K562 (cell line): Measurements from ENCODE around the gene PRR36. TPM values are rescaled to one million over a fixed set of nuclear protein-coding genes. Genes with fewer than 3 reads are reported as not detected.

ENCODE experiments used
- ATAC-seq: fragments of 200-7000 bp; cut with Tn5 transposase; 3 replicates; pipeline ENCODE4 v1.9.1; 2020; ENCODE audit warnings: moderate library complexity
- BruUV-seq: library from RNA; stranded (reverse); fragments of 400-500 nt; replicated peaks from 2 replicates; lab custom pipeline; 2021; lab: Mats Ljungman, UMichigan
- CTCF ChIA-PET: fragments of 300-600 bp; formaldehyde crosslinking; extraction: SDS; loops from one replicate; lab custom pipeline; 2021; ENCODE audit warnings: low intra/inter-chr PET ratio; lab: Yijun Ruan, JAX
- POLR2A ChIA-PET: fragments of 300-600, 350-650 bp; sonication (Branson Sonifier 250); formaldehyde crosslinking; extraction: SDS; loops from one replicate; lab custom pipeline; 2021; ENCODE audit warnings: antibody characterized with exemption, inconsistent platforms; lab: Yijun Ruan, JAX
- DNase-seq, 4 experiments: peaks; one replicate each; pipeline versions ENCODE4 v3.0.0 to v3.0.0-alpha.2; 2011 to 2018; ENCODE audit warnings: low spot score in 3 of 4, mixed read lengths in 3 of 4; ENCODE audit errors: extremely low read depth in 1 of 4
- FAIRE-seq: peaks from 2 replicates; lab custom pipeline; 2011; peaks lifted over from hg19 to GRCh38; lab: Jason Lieb, UNC
- H2AFZ ChIP-seq: 2 replicates; pipeline ENCODE4 v1.6.0; 2011; ENCODE audit warnings: low read depth, low read length, control low read depth, inconsistent platforms
- H3K27ac ChIP-seq: fragments of 200-600 bp; 3 replicates; pipeline ENCODE4 v1.8.0; 2011; ENCODE audit warnings: low read depth, mild to moderate bottlenecking, control low read depth, inconsistent platforms, low read length, moderate library complexity, mixed read lengths; ENCODE audit errors: extremely low read depth
- H3K27me3 ChIP-seq, 2 experiments: fragments of 300-600 bp in 1 of 2; 2 replicates in 1 of 2; 3 replicates in 1 of 2; pipeline versions ENCODE4 v1.6.0 to v1.8.0; 2011; ENCODE audit warnings: inconsistent platforms in 2 of 2, low read length in 2 of 2, mild to moderate bottlenecking in 1 of 2, mixed read lengths in 1 of 2, moderate library complexity in 1 of 2; ENCODE audit not compliant: control insufficient read depth in 2 of 2, insufficient read depth in 2 of 2
- H3K36me3 ChIP-seq: fragments of 300-600 bp; 3 replicates; pipeline ENCODE4 v1.8.0; 2011; ENCODE audit warnings: mild to moderate bottlenecking, low read length, inconsistent platforms; ENCODE audit not compliant: control insufficient read depth, insufficient read depth
- H3K4me1 ChIP-seq, 2 experiments: fragments of 200-600 bp in 1 of 2; replicated peaks in 1 of 2; 2 replicates in 1 of 2; 3 replicates in 1 of 2; pipeline versions ENCODE4 v1.5.1 to v1.8.0; 2011; ENCODE audit warnings: inconsistent platforms in 2 of 2, low read length in 2 of 2, mild to moderate bottlenecking in 1 of 2, mixed read lengths in 1 of 2, moderate library complexity in 1 of 2; ENCODE audit not compliant: control insufficient read depth in 2 of 2, insufficient read depth in 2 of 2
- H3K4me2 ChIP-seq: 2 replicates; pipeline ENCODE4 v1.6.1; 2011; ENCODE audit warnings: low read length, control low read depth, inconsistent platforms, mixed read lengths; ENCODE audit not compliant: insufficient read depth
- H3K4me3 ChIP-seq: fragments of 200-600 bp; sonication (generic), shearing (Covaris generic); 2 replicates; pipeline ENCODE4 v1.5.1; 2016; ENCODE audit warnings: control low read depth, inconsistent platforms
- H3K79me2 ChIP-seq: fragments of 200-600 bp; 3 replicates; pipeline ENCODE4 v1.8.0; 2011; ENCODE audit warnings: low read length, inconsistent platforms; ENCODE audit not compliant: control insufficient read depth, insufficient read depth
- H3K9ac ChIP-seq, 2 experiments: 2 replicates each; pipeline versions ENCODE4 v1.6.0 to v1.6.1; 2011; ENCODE audit warnings: low read depth in 2 of 2, low read length in 2 of 2, control low read depth in 1 of 2, inconsistent platforms in 1 of 2, mild to moderate bottlenecking in 1 of 2, mixed read lengths in 1 of 2; ENCODE audit not compliant: insufficient read depth in 1 of 2
- H3K9me1 ChIP-seq: one replicate; pipeline ENCODE4 v1.6.0; 2011; ENCODE audit warnings: inconsistent platforms, mild to moderate bottlenecking, low read length, moderate library complexity; ENCODE audit not compliant: control insufficient read depth, insufficient read depth
- H3K9me3 ChIP-seq: replicated peaks from 2 replicates; pipeline ENCODE4 v1.5.1; 2011; ENCODE audit warnings: low read depth, low read length, inconsistent platforms; ENCODE audit not compliant: control insufficient read depth, insufficient read depth
- H4K20me1 ChIP-seq: replicated peaks from 2 replicates; pipeline ENCODE4 v1.6.1; 2011; ENCODE audit warnings: low read length, inconsistent platforms, mixed read lengths; ENCODE audit not compliant: control insufficient read depth, insufficient read depth
- DIDO1 ChIP-seq: fragments of 450-650 bp; IDR thresholded peaks from 2 replicates; pipeline ENCODE4 v1.6.1; 2016; ENCODE audit warnings: low read depth, missing biosample characterization, missing genetic modification characterization
- FOXM1 ChIP-seq, 2 experiments: fragments of 450-650 bp in 1 of 2; sonication (generic) in 1 of 2; formaldehyde crosslinking in 1 of 2; IDR thresholded peaks; 2 replicates each; pipeline versions ENCODE4 v1.6.1 to v1.9.0; 2017 to 2022; ENCODE audit warnings: low read depth in 2 of 2, mild to moderate bottlenecking in 2 of 2, missing genetic modification reagents in 1 of 2, moderate library complexity in 1 of 2
- HNRNPK ChIP-seq: fragments of 200-400 bp; formaldehyde crosslinking; IDR thresholded peaks from one replicate; pipeline ENCODE4 v1.6.1; 2018; ENCODE audit warnings: mild to moderate bottlenecking, low read depth, low read length; ENCODE audit not compliant: poor library complexity, severe bottlenecking
- MCM7 ChIP-seq, 2 experiments: fragments of 450-650 bp; IDR thresholded peaks; 2 replicates each; pipeline ENCODE4 v1.6.1; 2016 to 2018
- MTA2 ChIP-seq: fragments of 450-650 bp; IDR thresholded peaks from 2 replicates; pipeline ENCODE4 v1.6.1; 2016; ENCODE audit warnings: low read depth
- MYBL2 ChIP-seq, 2 experiments: fragments of 450-650 bp in 1 of 2; sonication (generic) in 1 of 2; formaldehyde crosslinking in 1 of 2; IDR thresholded peaks; 2 replicates each; pipeline versions ENCODE4 v1.6.1 to v1.8.1; 2017 to 2022; ENCODE audit warnings: borderline replicate concordance in 1 of 2, inconsistent platforms in 1 of 2, low read depth in 1 of 2, mild to moderate bottlenecking in 1 of 2, missing genetic modification reagents in 1 of 2, moderate library complexity in 1 of 2
- NFXL1 ChIP-seq: fragments of 450-650 bp; formaldehyde crosslinking; IDR thresholded peaks from 2 replicates; pipeline ENCODE4 v1.4.0; 2021; ENCODE audit warnings: mild to moderate bottlenecking
- NR2C2 ChIP-seq, 2 experiments: fragments of 200-800 bp in 1 of 2; sonication (Bioruptor generic) in 1 of 2; sonication (generic) in 1 of 2; formaldehyde crosslinking in 1 of 2; IDR thresholded peaks; 2 replicates each; pipeline versions ENCODE4 v1.6.1 to v1.8.0; 2016 to 2022; ENCODE audit warnings: mild to moderate bottlenecking in 1 of 2, missing compliant biosample characterization in 1 of 2, missing genetic modification characterization in 1 of 2, missing genetic modification reagents in 1 of 2
- SAFB ChIP-seq: fragments of 200-400 bp; formaldehyde crosslinking; IDR thresholded peaks from 2 replicates; pipeline ENCODE4 v1.6.1; 2017; ENCODE audit warnings: low read depth, low read length, borderline replicate concordance
- TCF3 ChIP-seq: sonication (generic); formaldehyde crosslinking; IDR thresholded peaks from 2 replicates; pipeline ENCODE4 v1.4.0; 2020; ENCODE audit warnings: mild to moderate bottlenecking, missing genetic modification reagents
- U2AF2 ChIP-seq: fragments of 200-400 bp; formaldehyde crosslinking; optimal IDR thresholded peaks from 2 replicates; pipeline ENCODE3; 2017; ENCODE audit warnings: low read depth, mild to moderate bottlenecking, low read length
- ZC3H8 ChIP-seq: fragments of 450-650 bp; IDR thresholded peaks from 2 replicates; pipeline ENCODE4 v1.6.1; 2017
- ZNF121 ChIP-seq: sonication (generic); formaldehyde crosslinking; conservative IDR thresholded peaks from 2 replicates; pipeline ENCODE4 v1.8.0; 2022; ENCODE audit warnings: missing genetic modification reagents
- ZNF24 ChIP-seq: fragments of 450-650 bp; IDR thresholded peaks from 2 replicates; pipeline ENCODE4 v1.6.1; 2016
- ZNF408 ChIP-seq: fragments of 250-450 bp; sonication (Bioruptor Pico); IDR thresholded peaks from 2 replicates; pipeline ENCODE4 v1.4.0; 2020; ENCODE audit warnings: low read depth, mild to moderate bottlenecking, moderate library complexity
- WGBS: fragments of 100-300 bp; shearing (Covaris generic); methylation state at CpG from one replicate; pipeline ENCODE4 v1.1.6; 2016; ENCODE audit warnings: low coverage, mixed read lengths; ENCODE audit not compliant: insufficient coverage; ENCODE audit errors: missing lambda C conversion rate; 5-methylcytosine and 5-hydroxymethylcytosine counted together
- in situ Hi-C: fragments of 300-500 bp; cut with MboI; formaldehyde crosslinking; loops from 4 replicates; pipeline ENCODE4 v1.15.0; 2018; ENCODE audit warnings: inconsistent platforms, mixed read lengths
- intact Hi-C: fragments of 100-400 bp; cut with micrococcal nuclease; formaldehyde crosslinking; loops from 2 replicates; pipeline ENCODE4 v1.14.2; 2022
- polyA plus RNA-seq, 8 experiments: library from polyadenylated mRNA; depleted of rRNA in 4 of 8; stranded (reverse) in 5 of 8; unstranded in 3 of 8; fragments of >200 nt; fragmentation: Nextera tagmentation in 2 of 8; fragmentation: Illumina TruSeq in 1 of 8; extraction: Ambion mirVana in 2 of 8; extraction: Trizol in 1 of 8; gene quantifications; 2 replicates each; pipeline versions ENCODE4 v1.2.1 to v1.2.3, GENCODE V29; 2011 to 2014; ENCODE audit warnings: inconsistent platforms in 1 of 8, missing spikeins in 1 of 8
- total RNA-seq, 7 experiments: library from RNA; depleted of rRNA in 6 of 7; stranded (reverse); fragments of >200 nt in 6 of 7; fragmentation: Illumina TruSeq in 2 of 7; extraction: Trizol in 2 of 7; gene quantifications; 2 replicates each; pipeline versions ENCODE4 v1.2.1 to v1.2.3, GENCODE V29; 2011 to 2021; ENCODE audit warnings: low replicate concordance in 1 of 7
- TF ChIP-seq, protein P1 (sequence below): fragments of 250-450 bp; sonication (Bioruptor Pico); IDR thresholded peaks from 2 replicates; pipeline ENCODE4 v1.9.0; 2021; ENCODE audit warnings: mild to moderate bottlenecking

The PRR36 gene
- total and polyA plus RNA-seq, 9 of the 15 experiments (the other 6 are each of a cell fraction or from before 2014, with no cell fraction given), result 0.05 to 0.42 (median 0.06) TPM; not detected in 6

DNA sequence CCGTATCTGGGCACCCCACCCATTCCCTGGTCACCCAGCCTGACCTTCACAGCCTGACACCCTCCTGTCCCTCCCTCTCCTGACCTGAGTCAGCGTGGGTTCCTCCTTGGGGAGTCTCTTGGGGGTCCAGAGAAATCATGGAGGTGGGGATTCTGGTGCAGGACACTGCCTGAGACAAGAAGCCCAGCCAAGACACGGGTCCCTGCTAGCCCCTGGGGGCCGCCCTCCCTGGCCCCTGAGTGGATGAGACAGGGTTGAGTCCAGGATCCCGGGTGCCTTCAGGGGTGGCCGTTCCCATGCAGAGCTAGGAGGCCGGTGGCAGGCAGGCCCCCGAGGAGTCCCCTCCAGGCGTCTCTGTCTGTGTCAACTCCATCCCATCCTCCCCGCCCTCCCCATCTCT is 31.1 kb upstream of the PRR36 start:
- Histone ChIP-seq H2AFZ (no peak overlapping the region), H3K27me3 (no peaks in the 10 kb centered on the region), H3K9me1 (peaks cover 7% of the 10 kb centered on the region), H3K4me2 (peak overlapping the region; percentile 96), H3K36me3 (peaks cover 43% of the 10 kb centered on the region; the same call in 2 of the 3 replicates), H3K27ac (peak overlapping the region; percentile 95), H4K20me1 (no peaks in the 10 kb centered on the region), H3K4me1 (peaks cover 13 to 72% of the 10 kb centered on the region in 2 experiments; a peak in 4 of 5 replicates), H3K79me2 (peaks cover 57% of the 10 kb centered on the region), H3K4me3 (peak overlapping the region; percentile 96; the same call in 1 of the 2 replicates), H3K9ac (peak overlapping the region; percentile 95 to 96), H3K9me3 (no peaks in the 10 kb centered on the region)
- no TSS peak for BruUV-seq
- 60% methylated on average over 7 of the region's 10 CpGs for whole genome bisulfite sequencing
- in situ Hi-C loops (no loop called here), intact Hi-C loops (no loop called here)
- ChIA-PET POLR2A (no interaction called here), CTCF (no interaction called here)
- TF ChIP-seq ZNF24 (no peak), TCF3 (CRISPR knock-in tag) (no peak), ZC3H8 (no peak), U2AF2 (no peak), DIDO1 (no peak), SAFB (no peak), NR2C2 (CRISPR knock-in tag; IDR thresholded peaks at IDR 0.05) (no peak), NR2C2 (tag; IDR thresholded peaks at IDR 0.05) (no peak), MCM7 (IDR thresholded peaks at IDR 0.05) (no peak), HNRNPK (no peak), ZNF408 (CRISPR knock-in tag) (no peak), MTA2 (no peak), ZNF121 (CRISPR knock-in tag) (no peak), MYBL2 (IDR thresholded peaks at IDR 0.05; ENCODE audit: low read depth) (no peak), MYBL2 (CRISPR knock-in tag; IDR thresholded peaks at IDR 0.05; ENCODE audit: borderline replicate concordance) (no peak), NFXL1 (CRISPR knock-in tag) (no peak), FOXM1 (IDR thresholded peaks at IDR 0.05; ENCODE audit: low read depth) (no peak), FOXM1 (CRISPR knock-in tag; IDR thresholded peaks at IDR 0.05; ENCODE audit: low read depth) (no peak)
- TF ChIP-seq, protein P1, sequence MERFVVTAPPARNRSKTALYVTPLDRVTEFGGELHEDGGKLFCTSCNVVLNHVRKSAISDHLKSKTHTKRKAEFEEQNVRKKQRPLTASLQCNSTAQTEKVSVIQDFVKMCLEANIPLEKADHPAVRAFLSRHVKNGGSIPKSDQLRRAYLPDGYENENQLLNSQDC, result no peak
- FAIRE-seq (no peak), ATAC-seq (no peak), DNase-seq (no peak)
